Stimulated activated CD8-positive, alpha-beta memory T cell treated with anti-CD3 and anti-CD28 coated beads, Interleukin-4, amount 100 ng/mL, for 4 hours (primary cell): Measurements from ENCODE around the gene CFAP45.

Experiments used
- DNase-seq, 2 donors: peaks; one replicate each; pipeline ENCODE4 v3.0.0-alpha.2; 2020; ENCODE audit warnings: low read depth in 2 of 2, low spot score in 1 of 2

The CFAP45 gene, protein sequence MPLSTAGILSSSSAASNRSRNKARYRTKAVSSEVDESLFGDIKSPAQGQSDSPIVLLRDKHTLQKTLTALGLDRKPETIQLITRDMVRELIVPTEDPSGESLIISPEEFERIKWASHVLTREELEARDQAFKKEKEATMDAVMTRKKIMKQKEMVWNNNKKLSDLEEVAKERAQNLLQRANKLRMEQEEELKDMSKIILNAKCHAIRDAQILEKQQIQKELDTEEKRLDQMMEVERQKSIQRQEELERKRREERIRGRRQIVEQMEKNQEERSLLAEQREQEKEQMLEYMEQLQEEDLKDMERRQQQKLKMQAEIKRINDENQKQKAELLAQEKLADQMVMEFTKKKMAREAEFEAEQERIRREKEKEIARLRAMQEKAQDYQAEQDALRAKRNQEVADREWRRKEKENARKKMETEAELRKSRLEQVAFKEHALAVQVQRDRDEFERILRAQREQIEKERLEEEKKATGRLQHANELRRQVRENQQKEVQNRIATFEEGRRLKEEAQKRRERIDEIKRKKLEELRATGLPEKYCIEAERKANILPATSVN

DNA sequence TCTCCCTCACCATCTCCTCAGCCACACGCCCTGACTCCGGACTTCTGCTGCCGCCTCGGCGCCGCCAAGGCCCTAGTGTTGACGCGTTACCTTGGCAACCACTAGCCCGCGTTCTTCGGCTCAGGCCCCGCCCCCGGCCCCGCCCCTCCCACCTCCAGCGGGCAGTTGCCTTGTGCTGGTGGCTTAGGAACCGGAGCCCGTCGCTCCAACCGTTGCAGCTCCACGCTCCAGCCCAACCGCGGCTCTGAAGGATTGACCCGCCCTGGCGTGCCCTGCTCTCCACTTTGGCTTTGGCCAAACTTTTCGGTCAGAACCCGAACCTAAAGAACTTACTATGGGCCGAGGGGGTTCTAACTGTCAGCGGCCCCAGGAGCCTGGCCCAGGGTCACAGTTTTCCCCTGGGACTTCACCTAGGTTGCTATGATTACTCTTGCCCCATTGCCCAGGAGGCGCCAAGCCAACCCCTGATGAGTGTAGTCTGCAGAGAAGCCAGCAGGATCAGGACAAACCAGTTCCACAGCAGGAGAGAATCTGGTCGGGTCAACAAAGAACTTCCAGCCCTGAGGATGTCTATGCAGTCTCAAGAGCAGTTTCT is at the start of gene CFAP45:
Gene CFAP45, minus strand, starts transcription at position 80 of the 595 bp plus-strand sequence. Its CDS starts 67 bp downstream, at position 13.
- no peak for DNase-seq

DNA sequence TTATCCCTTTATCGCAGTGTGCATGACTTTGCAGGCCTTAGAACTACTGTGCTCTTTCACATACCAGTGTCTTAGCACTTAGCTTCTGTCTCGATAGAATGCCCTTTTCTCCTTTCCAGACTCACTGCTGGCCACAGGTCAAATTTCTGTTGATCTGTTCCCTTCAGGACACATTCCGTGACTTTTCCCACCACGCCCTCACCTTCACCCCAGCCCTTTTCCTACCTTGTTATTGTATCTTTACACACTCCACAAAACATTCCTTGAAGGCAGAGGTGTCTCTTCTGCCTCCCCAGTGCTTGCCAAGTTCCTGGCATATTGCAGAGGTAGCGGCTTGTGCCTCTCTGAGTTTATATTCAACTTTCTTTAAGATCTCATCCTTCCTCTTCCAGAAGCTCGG is 49.2 kb upstream of the CFAP45 start:
- no peak for DNase-seq

DNA sequence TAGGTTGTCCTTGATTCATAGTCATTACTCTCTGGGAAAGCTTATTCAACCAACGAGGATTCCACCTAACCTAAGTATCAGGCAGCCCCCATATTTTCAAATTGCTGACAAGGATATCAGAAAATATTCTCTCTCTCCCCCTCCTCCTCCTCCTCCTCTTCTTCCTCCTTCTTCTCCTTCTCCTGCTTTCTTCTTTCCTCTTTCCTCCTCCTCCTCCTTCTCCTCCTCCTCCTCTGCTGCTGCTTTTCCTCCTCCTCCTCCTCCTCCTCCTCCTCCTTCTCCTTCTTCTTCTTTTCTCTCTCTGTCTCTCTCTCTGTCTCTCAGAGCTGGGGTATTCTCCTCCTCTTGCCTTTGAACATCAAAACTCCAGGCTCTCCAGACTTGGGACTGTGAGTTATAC is 48.0 kb upstream of the CFAP45 start:
- no peak for DNase-seq

DNA sequence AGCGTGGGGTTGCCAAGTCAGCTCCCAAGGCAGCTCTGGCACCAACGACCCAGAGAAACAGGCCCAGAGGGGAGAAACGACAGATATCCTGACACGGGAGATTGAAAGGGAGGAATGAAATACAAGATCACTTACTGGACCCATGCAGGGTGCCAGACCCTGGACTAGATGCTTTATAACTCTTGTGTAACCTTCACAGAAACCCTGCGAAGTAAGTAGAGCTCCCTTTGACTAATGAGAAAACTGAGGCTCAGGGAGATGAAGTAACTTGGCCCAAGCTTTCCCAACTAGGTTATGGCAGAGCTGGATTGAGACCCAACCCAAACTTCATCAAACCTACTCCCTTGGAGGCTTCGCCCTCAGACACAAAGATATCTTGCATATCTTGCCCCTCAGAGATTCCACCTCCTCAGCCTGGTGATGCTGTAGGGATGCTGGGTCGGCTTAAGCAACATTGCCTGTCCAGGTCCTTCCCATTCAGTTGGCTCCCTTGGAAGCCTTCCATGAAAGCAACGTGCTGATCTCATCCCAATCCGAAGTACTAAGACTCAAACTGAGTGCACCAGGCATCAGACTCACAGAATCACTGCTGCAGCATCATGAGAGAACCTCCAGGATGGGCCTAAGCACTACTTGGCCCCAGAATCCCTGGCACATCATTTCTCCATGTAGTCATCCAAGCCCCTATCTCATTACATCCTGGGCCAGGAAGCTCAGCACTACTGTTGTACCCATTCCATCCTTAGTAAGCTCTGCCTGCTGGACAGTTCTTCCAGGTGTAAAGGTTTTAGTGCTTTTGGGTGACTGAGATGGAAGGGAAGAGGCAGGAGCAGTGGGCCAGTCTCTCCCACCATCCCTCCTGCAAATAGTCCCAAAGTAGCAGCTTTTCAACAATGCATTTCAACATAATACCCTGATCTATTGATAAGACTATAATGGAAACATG is 46.5 kb upstream of the CFAP45 start:
- no peak for DNase-seq

DNA sequence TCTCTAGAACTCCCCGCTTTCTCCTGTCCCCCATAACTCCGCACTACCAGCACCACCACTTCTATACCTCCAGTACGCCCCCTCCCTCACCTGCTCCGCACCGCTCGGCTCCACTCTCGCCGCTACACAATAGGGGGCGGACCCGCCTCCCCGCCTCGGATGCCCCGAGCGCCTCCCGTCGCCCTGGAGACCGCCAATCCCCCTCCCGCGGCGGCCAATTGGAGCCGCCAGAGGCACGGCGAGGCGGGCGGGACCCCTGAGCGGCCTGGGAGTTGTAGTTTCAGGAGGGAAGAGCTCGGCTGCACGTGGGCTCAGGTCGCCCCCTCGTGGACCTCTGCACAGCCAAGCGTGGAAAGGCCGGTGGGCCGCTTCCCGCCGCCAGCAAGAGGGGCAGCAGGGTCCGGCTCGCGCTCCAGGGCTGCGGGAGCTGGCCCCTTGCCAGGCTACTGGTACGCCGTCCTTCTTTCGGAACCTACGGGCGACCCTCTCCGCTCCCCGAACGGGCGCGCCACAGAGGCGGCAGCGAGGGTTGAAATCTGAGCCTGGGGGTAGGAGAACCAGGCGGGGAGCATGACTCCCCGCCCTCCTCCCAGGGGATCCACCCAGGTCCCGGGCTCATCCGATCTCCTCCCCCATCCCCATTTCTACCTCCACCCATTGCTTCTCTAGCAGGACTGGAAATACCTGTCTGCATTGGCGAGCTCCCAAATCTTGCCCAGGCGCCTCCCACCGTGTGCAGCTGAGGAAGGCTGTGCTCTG is 45.7 kb upstream of the CFAP45 start, which contains the start of gene IGSF9:
Gene IGSF9, minus strand, starts transcription at position 131 of the 759 bp plus-strand sequence. CDS start 2,159 bp downstream, outside the sequence.
- DNase-seq = peak; percentile 52 to 74

- DNase-seq = no peak
Measured at GRCh38 chr1:159944623-159945455, 44.9 kb upstream of the CFAP45 start.

DNA sequence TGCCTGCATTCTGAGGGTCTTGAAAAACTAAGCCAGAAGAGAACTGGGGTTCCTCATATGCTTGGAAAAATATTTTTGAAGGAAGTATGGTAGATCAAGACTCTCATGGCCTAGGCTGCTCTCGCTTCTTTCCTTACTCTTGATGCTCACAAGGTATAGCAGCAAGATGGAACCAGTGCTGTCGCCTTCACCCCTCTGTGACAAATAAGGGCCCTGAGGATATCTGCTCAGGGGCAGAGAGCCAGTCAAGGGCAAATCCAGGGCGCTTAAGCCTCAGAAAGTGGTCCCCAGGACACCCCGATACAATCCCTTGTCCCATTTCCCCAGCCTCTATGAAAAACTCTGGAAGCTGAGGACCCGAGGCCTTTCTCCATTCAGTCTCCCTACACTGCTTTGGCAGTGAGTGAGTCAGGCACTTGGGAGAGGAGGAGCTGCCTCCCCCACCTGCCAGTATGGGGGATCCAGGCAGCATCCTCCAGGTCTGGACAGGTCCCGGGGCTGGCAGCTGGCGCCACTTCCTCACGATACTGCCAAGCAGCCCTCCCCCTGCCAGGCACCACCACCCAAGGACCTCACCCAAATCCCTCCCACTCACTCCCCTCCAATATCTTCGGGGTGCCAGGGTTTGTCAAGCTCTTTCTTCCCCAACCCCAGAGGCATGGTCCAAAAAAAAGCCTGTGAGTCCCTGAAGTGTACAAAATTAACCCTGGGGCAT is 44.1 kb upstream of the CFAP45 start:
- no peak for DNase-seq

DNA sequence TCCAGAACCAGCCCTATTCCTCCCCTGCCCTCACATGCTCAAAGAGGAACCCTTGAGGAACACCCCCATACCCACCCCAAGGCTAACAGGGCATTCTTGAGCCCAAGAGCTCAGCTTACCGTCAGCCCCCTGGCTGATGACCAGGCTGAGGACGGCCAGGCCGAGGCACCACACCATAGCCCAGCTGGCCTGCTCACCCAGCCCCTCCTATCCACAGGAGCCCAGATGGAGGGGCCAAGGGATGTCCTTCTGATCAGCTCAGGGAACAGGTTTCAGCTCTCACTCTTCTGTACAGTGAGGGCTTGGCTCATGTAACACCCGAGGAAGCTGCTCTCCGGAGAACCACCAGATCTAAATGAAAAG is 43.3 kb upstream of the CFAP45 start:
- DNase-seq = no peak

GRCh38 chr1:159942632-159943277 is 42.8 kb upstream of the CFAP45 start:
- no peak for DNase-seq

GRCh38 chr1:159941591-159942560 is 41.9 kb upstream of the CFAP45 start:
- DNase-seq = no peak

- no peak for DNase-seq
Measured at GRCh38 chr1:159941141-159941540, 41.2 kb upstream of the CFAP45 start.

GRCh38 chr1:159940006-159940620 is 40.1 kb upstream of the CFAP45 start:
- DNase-seq = no peak

- DNase-seq = no peak
Measured at GRCh38 chr1:159939678-159940002, 39.7 kb upstream of the CFAP45 start.

GRCh38 chr1:159938905-159939677 is 39.1 kb upstream of the CFAP45 start:
- DNase-seq = no peak

- no peak for DNase-seq
Measured at GRCh38 chr1:159938211-159938852, 38.4 kb upstream of the CFAP45 start.
